Activated gamma-delta T cell treated with Interleukin-2 at 50 U/mL for 16 hours (primary cell): ENCODE measurements around the gene CAPG.
"Not testable (repeated sequence)": the region's sequence is repeated elsewhere in the genome, so short reads cannot be mapped to it uniquely, and the experiment has no call there.

Source experiments
- DNase-seq: peaks from one replicate; pipeline ENCODE4 v3.0.0-alpha.2; 2020

The CAPG gene

GRCh38 chr2:85409845-85410583, at the start of gene CAPG:
TSS of gene CAPG (minus strand) at chr2:85410366. CDS start at chr2:85402145, 8,221 bp downstream.
- DNase-seq = no peak

- DNase-seq = no peak
Observed at GRCh38 chr2:85459771-85460170, 49.6 kb upstream of the CAPG start.

- no peak for DNase-seq
Observed at GRCh38 chr2:85458601-85459563, 48.7 kb upstream of the CAPG start.

GRCh38 chr2:85457877-85458316, 47.7 kb upstream of the CAPG start:
- no peak for DNase-seq

GRCh38 chr2:85457043-85457442, 46.9 kb upstream of the CAPG start:
- no peak for DNase-seq

GRCh38 chr2:85455552-85456090, 45.5 kb upstream of the CAPG start:
- no peak for DNase-seq

- DNase-seq = no peak
Observed at GRCh38 chr2:85453571-85453970, 43.4 kb upstream of the CAPG start.

GRCh38 chr2:85452237-85452636, 42.1 kb upstream of the CAPG start:
- DNase-seq = no peak

GRCh38 chr2:85449214-85449588, 39.0 kb upstream of the CAPG start:
- DNase-seq = no peak

GRCh38 chr2:85448461-85449213, 38.5 kb upstream of the CAPG start:
- DNase-seq = no peak

GRCh38 chr2:85447222-85447585, 37.0 kb upstream of the CAPG start:
- DNase-seq = no peak

GRCh38 chr2:85446296-85447221, 36.4 kb upstream of the CAPG start:
- no peak for DNase-seq

GRCh38 chr2:85445316-85446295, 35.4 kb upstream of the CAPG start:
- no peak for DNase-seq

- DNase-seq = no peak
Observed at GRCh38 chr2:85444629-85445172, 34.5 kb upstream of the CAPG start.

GRCh38 chr2:85441864-85442263, 31.7 kb upstream of the CAPG start:
- DNase-seq = no peak

- DNase-seq = no peak
Observed at GRCh38 chr2:85440729-85441128, 30.6 kb upstream of the CAPG start.

GRCh38 chr2:85439986-85440385, 29.8 kb upstream of the CAPG start:
- no peak for DNase-seq

GRCh38 chr2:85439569-85439968, 29.4 kb upstream of the CAPG start:
- DNase-seq = not testable (repeated sequence)

- DNase-seq = no peak
Observed at GRCh38 chr2:85439025-85439472, 28.9 kb upstream of the CAPG start.
